Measurements from ENCODE around the gene NUP62CL. TPM values are rescaled to one million over a fixed set of nuclear protein-coding genes. Genes with fewer than 3 reads are reported as not detected.
A peak's percentile ranks its signal among the peaks of the same experiment; 100 is the strongest.

The NUP62CL gene, protein sequence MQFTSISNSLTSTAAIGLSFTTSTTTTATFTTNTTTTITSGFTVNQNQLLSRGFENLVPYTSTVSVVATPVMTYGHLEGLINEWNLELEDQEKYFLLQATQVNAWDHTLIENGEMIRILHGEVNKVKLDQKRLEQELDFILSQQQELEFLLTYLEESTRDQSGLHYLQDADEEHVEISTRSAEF
- total RNA-seq (2013; cell fraction: nucleolus; rRNA removed): 12.0 and 13.1 TPM in 2 replicates
- total RNA-seq (2014; rRNA removed): 6.0 and 6.4 TPM in 2 replicates
- 4.1 and 5.3 TPM in 2 replicates for total RNA-seq (2014; rRNA removed; fragmentation: Illumina TruSeq; extraction: Trizol)
- total RNA-seq (2021): 3.1 and 3.2 TPM in 2 replicates
- 1.7 TPM for polyA plus RNA-seq (2011; ENCODE audit: low read depth)
- polyA plus RNA-seq (2011; rRNA removed): 4.4 and 6.0 TPM in 2 replicates
- 1.4 and 2.1 TPM in 2 replicates for polyA plus RNA-seq (2011; cell fraction: cytosol; rRNA removed)
- 8.4 and 8.8 TPM in 2 replicates for polyA plus RNA-seq (2011; cell fraction: nucleus; rRNA removed)
- polyA plus RNA-seq (2012): 1.1 and 2.0 TPM in 2 replicates
- 4.1 and 6.3 TPM in 2 replicates for polyA plus RNA-seq (2014; fragmentation: Illumina TruSeq; extraction: Trizol)
- polyA plus RNA-seq (2014; fragmentation: Nextera tagmentation; extraction: Ambion mirVana): 1 to 10 TPM; 2.5 to 4.6 TPM
- 5.0 and 6.2 TPM in 2 replicates for polyA plus RNA-seq (2014; rRNA removed)
- polyA plus RNA-seq (2016; fragmentation: Nextera tagmentation; extraction: Ambion mirVana): 1 to 10 TPM; 4.0 to 5.2 TPM
- 3.4 and 3.5 TPM in 2 replicates for polyA minus RNA-seq (2011; rRNA and poly(A)+ RNA removed)
- 0.83 and 2.8 TPM in 2 replicates for polyA minus RNA-seq (2011; cell fraction: cytosol; rRNA and poly(A)+ RNA removed)
- 5.6 and 6.8 TPM in 2 replicates for polyA minus RNA-seq (2011; cell fraction: nucleus; rRNA and poly(A)+ RNA removed)
- percentile 44 among the genes with signal in this experiment for Bru-seq, nascent RNA
- BruChase-seq, experiment 1, labeled RNA remaining after a 6-hour chase: percentile 37 among the genes with signal in this experiment
- BruChase-seq, experiment 2, labeled RNA remaining after a 2-hour chase: percentile 42 among the genes with signal in this experiment
- long read RNA-seq, experiment 1, partial matches to known transcripts: 0 of 1 reads
- long read RNA-seq, experiment 1, other reads (novel, unspliced or antisense): 1 of 1 reads
- long read RNA-seq, experiment 2, partial matches to known transcripts: 0 of 12 reads
- long read RNA-seq, experiment 2, other reads (novel, unspliced or antisense): 11 of 12 reads

- peak; percentile 98 for ATAC-seq
- ChIA-PET SMC1A (ENCODE audit: uncharacterized antibody, unreplicated experiment) (no interaction called here), POLR2A (no interaction called here), CTCF (no interaction called here), RAD21 (ENCODE audit: unreplicated experiment) (no interaction called here)
- Histone ChIP-seq H3K4me2 (ENCODE audit: control insufficient read depth, insufficient read depth) (peak within 1 kb of the TSS; percentile 85), H4K20me1 (ENCODE audit: control insufficient read depth, insufficient read depth) (no peaks in the 10 kb centered on the region), H3K27ac (ENCODE audit: control insufficient read depth, insufficient read depth) (no peak within 1 kb of the TSS; the same call in 1 of the 2 replicates), H3K27me3 (replicated peaks in 1 of 2; ENCODE audit: control insufficient read depth in 2 of 2, insufficient read depth in 2 of 2, low read length in 1 of 2) (no peaks in the 10 kb centered on the region), H2AFZ (ENCODE audit: control insufficient read depth, low read depth, low read length) (peak within 1 kb of the TSS; percentile 83), H3K4me1 (ENCODE audit: control insufficient read depth, insufficient read depth, low read length) (no peaks in the 10 kb centered on the region), H3K79me2 (ENCODE audit: control insufficient read depth, insufficient read depth, low read length) (no peaks in the 10 kb centered on the region), H3K9ac (ENCODE audit: control insufficient read depth, insufficient read depth, low read length) (peak within 1 kb of the TSS; percentile 58), H3K4me3 (peak within 1 kb of the TSS; percentile 67), H3K9me3 (replicated peaks; ENCODE audit: control insufficient read depth, insufficient read depth, low read length) (no peaks in the 10 kb centered on the region; the same call in 2 of the 3 replicates), H3K36me3 (ENCODE audit: control insufficient read depth in 2 of 2, insufficient read depth in 2 of 2, low read length in 1 of 2) (no peaks in the 10 kb centered on the region)
- whole genome bisulfite sequencing (ENCODE audit: insufficient coverage, insufficient replicate concordance, low lambda C conversion rate, missing lambda C conversion rate): 35% methylated on average over 66 of the region's 66 CpGs
- no TSS peak for BruUV-seq (replicated peaks)
- intact Hi-C loops (cut with micrococcal nuclease; ENCODE audit: unreplicated experiment): loop anchor here (5.0 kb wide), 1 partner anchor 89 kb away; the partner anchor contains the start of gene RBM41
- FAIRE-seq: no peak
- peak; percentile 28 for DNase-seq (ENCODE audit: low read depth, low spot score)
- in situ Hi-C loops (cut with MboI): no loop called here
- no peak for TF ChIP-seq BCL11A (IDR thresholded peaks at IDR 0.05; ENCODE audit: low read depth, low read length)
- TF ChIP-seq SMAD5 (IDR thresholded peaks at IDR 0.05; ENCODE audit: low read depth): no peak
- no peak for TF ChIP-seq BRCA1 (IDR thresholded peaks at IDR 0.05; ENCODE audit: low read depth, low read length)
- TF ChIP-seq RFX5 (IDR thresholded peaks at IDR 0.05; ENCODE audit: low read depth, low read length): peak; percentile 83
- no peak for TF ChIP-seq ESRRA (IDR thresholded peaks at IDR 0.05; ENCODE audit: low read length)
- TF ChIP-seq MEF2B (IDR thresholded peaks at IDR 0.05; ENCODE audit: partially characterized antibody, poor library complexity, severe bottlenecking): no peak
- no peak for TF ChIP-seq SREBF2 (IDR thresholded peaks at IDR 0.05; ENCODE audit: low read length)
- no peak for TF ChIP-seq NR2C1 (IDR thresholded peaks at IDR 0.05)
- TF ChIP-seq STAT3 (IDR thresholded peaks at IDR 0.05; ENCODE audit: low read depth, low read length): no peak
- TF ChIP-seq, protein P1, sequence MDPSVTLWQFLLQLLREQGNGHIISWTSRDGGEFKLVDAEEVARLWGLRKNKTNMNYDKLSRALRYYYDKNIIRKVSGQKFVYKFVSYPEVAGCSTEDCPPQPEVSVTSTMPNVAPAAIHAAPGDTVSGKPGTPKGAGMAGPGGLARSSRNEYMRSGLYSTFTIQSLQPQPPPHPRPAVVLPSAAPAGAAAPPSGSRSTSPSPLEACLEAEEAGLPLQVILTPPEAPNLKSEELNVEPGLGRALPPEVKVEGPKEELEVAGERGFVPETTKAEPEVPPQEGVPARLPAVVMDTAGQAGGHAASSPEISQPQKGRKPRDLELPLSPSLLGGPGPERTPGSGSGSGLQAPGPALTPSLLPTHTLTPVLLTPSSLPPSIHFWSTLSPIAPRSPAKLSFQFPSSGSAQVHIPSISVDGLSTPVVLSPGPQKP (IDR thresholded peaks at IDR 0.05; ENCODE audit: low read depth, low read length): no peak
- no peak for TF ChIP-seq SIX5 (IDR thresholded peaks at IDR 0.05; ENCODE audit: low read depth, low read length, severe bottlenecking)
- TF ChIP-seq IKZF1 (conservative IDR thresholded peaks at IDR 0.05): no peak
- TF ChIP-seq PML (IDR thresholded peaks at IDR 0.05; ENCODE audit: low read length): no peak
- TF ChIP-seq HSF1 (IDR thresholded peaks at IDR 0.05; ENCODE audit: low read depth, low read length): no peak
- TF ChIP-seq NFYB (IDR thresholded peaks at IDR 0.05; ENCODE audit: insufficient read depth, low read depth, low read length): peak; percentile 74
Measured at GRCh38 chrX:107205770-107206696, at the start of gene NUP62CL, which contains the start of gene DNAAF6. Gene NUP62CL (minus strand): TSS chrX:107206433. CDS start chrX:107175146, 31,287 bp downstream. Gene DNAAF6 (plus strand): TSS chrX:107206611. CDS start chrX:107212876, 6,265 bp downstream.
